Lower lobe of right lung (tissue), 2 donors: ENCODE data around the gene CDHR2. TPM values are rescaled to one million over a fixed set of nuclear protein-coding genes. Genes with fewer than 3 reads are reported as not detected.
A peak's percentile ranks its signal among the peaks of the same experiment; 100 is the strongest.

ENCODE experiments used
- ATAC-seq, 2 donors: fragments of 200-7000 bp; cut with Tn5 transposase; one replicate each; pipeline ENCODE4 v1.9.1; 2020 to 2022; ENCODE audit warnings: mild to moderate bottlenecking in 2 of 2, moderate library complexity in 2 of 2
- DNase-seq: peaks from one replicate; pipeline ENCODE4 v3.0.0-alpha.2; 2020
- H3K27ac ChIP-seq: fragments of 200-600 bp; one replicate; pipeline ENCODE4 v1.8.0; 2022
- H3K27me3 ChIP-seq: fragments of 200-600 bp; one replicate; pipeline ENCODE4 v1.8.0; 2022; ENCODE audit warnings: low read depth
- H3K36me3 ChIP-seq: fragments of 200-600 bp; one replicate; pipeline ENCODE4 v1.8.0; 2022; ENCODE audit warnings: mild to moderate bottlenecking
- H3K4me1 ChIP-seq: fragments of 200-600 bp; one replicate; pipeline ENCODE4 v1.8.0; 2022
- H3K4me3 ChIP-seq: fragments of 200-600 bp; one replicate; pipeline ENCODE4 v1.8.0; 2022; ENCODE audit warnings: mild to moderate bottlenecking
- H3K9me3 ChIP-seq: fragments of 200-600 bp; one replicate; pipeline ENCODE4 v1.8.0; 2022
- intact Hi-C: fragments of 100-400 bp; cut with DNase I; formaldehyde crosslinking; loops from one replicate; pipeline ENCODE4 v1.11.0; 2022
- total RNA-seq: library from RNA; stranded (reverse); fragmentation: NEBNext Ultra II Directional; extraction: Animal tissue kit (Norgen Biotek cat#: 25700); gene quantifications from one replicate; pipeline ENCODE4 v1.2.1, GENCODE V29; 2021
- TF ChIP-seq, protein P1 (sequence below): fragments of 200-600 bp; IDR thresholded peaks from one replicate; pipeline ENCODE4 v1.8.0; 2022; ENCODE audit warnings: antibody characterized with exemption, mild to moderate bottlenecking
- donor health status: DM: no; HTN: yes; CAD: no; lungs with severe emphysema.

The CDHR2 gene
- total RNA-seq, 1 donor from 2014 or later = 0.62 TPM

DNA sequence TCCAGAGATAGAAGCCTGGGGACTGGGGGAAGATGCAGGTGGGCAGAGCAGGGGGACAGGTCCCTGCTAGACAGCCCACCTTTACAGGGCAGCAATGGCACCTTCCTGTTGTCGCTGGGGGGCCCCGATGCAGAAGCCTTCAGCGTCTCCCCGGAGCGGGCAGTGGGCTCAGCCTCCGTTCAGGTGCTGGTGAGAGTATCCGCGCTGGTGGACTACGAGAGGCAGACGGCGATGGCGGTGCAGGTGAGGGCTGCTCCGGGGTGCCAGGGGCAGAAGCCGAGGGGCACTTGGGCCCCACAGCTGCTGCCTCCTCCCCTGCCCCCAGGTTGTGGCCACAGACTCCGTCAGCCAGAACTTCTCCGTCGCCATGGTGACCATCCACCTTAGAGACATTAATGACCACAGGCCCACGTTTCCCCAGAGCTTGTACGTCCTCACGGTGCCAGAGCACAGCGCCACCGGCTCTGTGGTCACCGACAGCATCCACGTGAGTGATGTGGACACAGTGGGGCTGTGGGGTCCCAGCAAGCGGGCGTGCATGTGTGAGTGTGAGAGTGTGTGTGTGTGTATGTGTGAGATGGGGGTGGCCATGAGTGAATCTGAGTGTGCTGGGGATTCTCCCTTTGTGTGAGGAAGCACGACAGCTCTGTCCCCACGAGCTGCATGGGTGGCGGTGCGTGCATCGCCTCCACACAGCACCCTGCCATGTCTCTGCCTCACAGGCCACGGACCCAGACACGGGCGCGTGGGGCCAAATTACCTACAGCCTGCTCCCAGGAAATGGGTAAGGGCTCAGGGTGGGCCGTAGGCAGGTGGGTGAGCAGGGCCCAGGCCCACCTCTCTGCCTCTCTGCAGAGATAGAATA lies 28.4 kb downstream of the CDHR2 start:
- TF ChIP-seq, protein P1, sequence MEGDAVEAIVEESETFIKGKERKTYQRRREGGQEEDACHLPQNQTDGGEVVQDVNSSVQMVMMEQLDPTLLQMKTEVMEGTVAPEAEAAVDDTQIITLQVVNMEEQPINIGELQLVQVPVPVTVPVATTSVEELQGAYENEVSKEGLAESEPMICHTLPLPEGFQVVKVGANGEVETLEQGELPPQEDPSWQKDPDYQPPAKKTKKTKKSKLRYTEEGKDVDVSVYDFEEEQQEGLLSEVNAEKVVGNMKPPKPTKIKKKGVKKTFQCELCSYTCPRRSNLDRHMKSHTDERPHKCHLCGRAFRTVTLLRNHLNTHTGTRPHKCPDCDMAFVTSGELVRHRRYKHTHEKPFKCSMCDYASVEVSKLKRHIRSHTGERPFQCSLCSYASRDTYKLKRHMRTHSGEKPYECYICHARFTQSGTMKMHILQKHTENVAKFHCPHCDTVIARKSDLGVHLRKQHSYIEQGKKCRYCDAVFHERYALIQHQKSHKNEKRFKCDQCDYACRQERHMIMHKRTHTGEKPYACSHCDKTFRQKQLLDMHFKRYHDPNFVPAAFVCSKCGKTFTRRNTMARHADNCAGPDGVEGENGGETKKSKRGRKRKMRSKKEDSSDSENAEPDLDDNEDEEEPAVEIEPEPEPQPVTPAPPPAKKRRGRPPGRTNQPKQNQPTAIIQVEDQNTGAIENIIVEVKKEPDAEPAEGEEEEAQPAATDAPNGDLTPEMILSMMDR = no peak
- intact Hi-C loops = no loop called here
- H3K9me3 ChIP-seq = no peaks in the 10 kb centered on the region
- no peaks in the 10 kb centered on the region for H3K36me3 ChIP-seq
- ATAC-seq (no peak), DNase-seq (no peak)
- H3K27me3 ChIP-seq = no peaks in the 10 kb centered on the region
- H3K4me3 ChIP-seq = no peak overlapping the region
- no peak overlapping the region for H3K27ac ChIP-seq
- no peaks in the 10 kb centered on the region for H3K4me1 ChIP-seq

DNA sequence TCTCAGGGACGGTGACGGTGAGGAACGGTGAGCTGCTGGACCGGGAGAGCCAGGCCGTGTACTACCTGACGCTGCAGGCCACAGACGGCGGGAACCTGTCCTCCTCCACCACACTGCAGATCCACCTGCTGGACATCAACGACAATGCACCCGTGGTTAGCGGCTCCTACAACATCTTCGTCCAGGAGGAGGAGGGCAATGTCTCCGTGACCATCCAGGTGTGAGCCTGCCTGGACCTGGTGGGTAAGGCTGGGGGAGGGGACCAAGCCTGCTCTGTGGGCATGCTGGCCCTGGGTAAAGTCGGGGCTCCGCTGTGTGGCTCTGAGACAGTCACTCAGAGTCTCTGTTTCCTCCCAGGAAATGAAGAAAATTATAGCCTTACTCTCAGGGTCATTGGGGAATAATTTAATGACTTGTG lies 29.3 kb downstream of the CDHR2 start:
- Histone ChIP-seq H3K27me3 (no peaks in the 10 kb centered on the region), H3K9me3 (no peaks in the 10 kb centered on the region), H3K36me3 (no peaks in the 10 kb centered on the region), H3K4me1 (no peaks in the 10 kb centered on the region), H3K4me3 (no peak overlapping the region), H3K27ac (no peak overlapping the region)
- intact Hi-C loops = no loop called here
- DNase-seq (peak; percentile 73), ATAC-seq (peak; percentile 70 to 86)
- TF ChIP-seq, protein P1 = peak; percentile 48

DNA sequence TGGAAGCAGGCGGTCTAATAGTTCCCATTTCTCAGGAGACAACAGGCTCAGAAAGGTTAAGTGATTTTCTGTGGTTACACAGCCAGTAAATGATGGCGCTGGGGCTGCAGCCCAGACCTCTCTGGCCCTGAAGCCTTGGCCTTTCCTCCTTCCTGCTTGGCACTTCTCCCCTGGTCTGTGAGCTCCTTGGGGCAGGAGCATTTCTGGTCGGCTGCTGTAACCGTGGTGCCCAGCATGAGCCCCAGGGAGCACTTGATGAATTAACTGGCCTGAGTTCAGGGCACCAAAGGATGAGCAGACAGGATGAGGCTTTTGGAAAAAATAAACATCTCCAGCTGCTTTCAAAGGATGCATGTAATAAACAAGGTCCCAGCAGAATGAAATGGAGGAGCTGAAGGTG lies 30.2 kb downstream of the CDHR2 start:
- peaks cover 1% of the 10 kb centered on the region for H3K9me3 ChIP-seq
- no peaks in the 10 kb centered on the region for H3K36me3 ChIP-seq
- no peaks in the 10 kb centered on the region for H3K4me1 ChIP-seq
- DNase-seq = no peak
- H3K27ac ChIP-seq = no peak overlapping the region
- intact Hi-C loops = no loop called here
- ATAC-seq = no peak
- no peak overlapping the region for H3K4me3 ChIP-seq
- H3K27me3 ChIP-seq = no peaks in the 10 kb centered on the region
- TF ChIP-seq, protein P1 = no peak

DNA sequence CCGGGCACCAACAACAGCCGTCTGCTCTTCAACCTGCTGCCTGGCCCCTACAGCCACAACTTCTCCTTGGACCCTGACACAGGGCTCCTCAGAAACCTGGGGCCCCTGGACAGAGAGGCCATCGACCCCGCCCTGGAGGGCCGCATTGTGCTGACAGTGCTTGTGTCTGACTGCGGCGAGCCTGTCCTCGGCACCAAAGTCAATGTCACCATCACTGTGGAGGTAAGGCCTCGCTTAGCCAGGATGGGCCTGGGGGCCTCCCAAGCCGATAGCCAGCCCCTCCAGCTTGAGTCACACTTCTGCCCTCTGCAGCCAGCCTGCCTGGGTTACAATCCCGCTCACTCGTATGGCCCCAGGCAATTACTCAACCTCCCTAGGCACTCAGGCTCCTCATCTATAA lies 32.2 kb downstream of the CDHR2 start:
- ATAC-seq (no peak), DNase-seq (no peak)
- no peak overlapping the region for H3K27ac ChIP-seq
- TF ChIP-seq, protein P1 = no peak
- peaks cover 13% of the 10 kb centered on the region for H3K9me3 ChIP-seq
- H3K36me3 ChIP-seq = no peaks in the 10 kb centered on the region
- H3K27me3 ChIP-seq = no peaks in the 10 kb centered on the region
- H3K4me1 ChIP-seq = no peaks in the 10 kb centered on the region
- no peak overlapping the region for H3K4me3 ChIP-seq
- intact Hi-C loops = no loop called here

DNA sequence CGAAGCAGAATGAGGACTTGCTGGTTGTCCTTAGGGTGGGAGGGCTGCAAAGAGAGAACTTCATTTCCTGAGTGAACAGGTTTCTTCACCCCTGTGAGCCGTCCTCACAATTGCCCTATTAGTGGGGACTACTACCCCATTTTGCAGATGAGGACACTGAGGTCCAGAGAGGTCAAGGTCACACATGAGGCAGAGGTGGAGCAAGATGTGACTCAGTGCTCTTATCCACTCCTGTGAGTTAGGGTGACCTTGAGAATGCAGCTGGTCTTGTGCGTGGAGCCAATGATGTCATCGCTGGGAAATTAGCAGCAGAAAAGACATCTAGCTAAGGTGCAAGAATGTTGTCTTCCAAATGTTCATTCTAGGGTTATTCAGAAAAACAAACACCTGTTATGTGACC lies 33.9 kb downstream of the CDHR2 start:
- TF ChIP-seq, protein P1 = no peak
- H3K9me3 ChIP-seq = peaks cover 13% of the 10 kb centered on the region
- ATAC-seq = no peak
- H3K27ac ChIP-seq = no peak overlapping the region
- no peak overlapping the region for H3K4me3 ChIP-seq
- H3K4me1 ChIP-seq = no peaks in the 10 kb centered on the region
- H3K27me3 ChIP-seq = no peaks in the 10 kb centered on the region
- intact Hi-C loops = no loop called here
- no peak for DNase-seq
- no peaks in the 10 kb centered on the region for H3K36me3 ChIP-seq
